PC-9 (cell line): ENCODE measurements around the gene NSMCE4A.

Experiments used
- EZH2 ChIP-seq: fragments of 200-600 bp; sonication (generic); IDR thresholded peaks from 2 replicates; pipeline ENCODE4 v1.8.0; 2017; ENCODE audit warnings: antibody characterized with exemption, low read depth
- TF ChIP-seq, protein P1 (sequence below): fragments of 200-600 bp; sonication (generic); conservative IDR thresholded peaks from 2 replicates; pipeline ENCODE4 v1.6.1; 2017; ENCODE audit warnings: mixed run types, antibody characterized with exemption, mild to moderate bottlenecking, moderate library complexity

DNA sequence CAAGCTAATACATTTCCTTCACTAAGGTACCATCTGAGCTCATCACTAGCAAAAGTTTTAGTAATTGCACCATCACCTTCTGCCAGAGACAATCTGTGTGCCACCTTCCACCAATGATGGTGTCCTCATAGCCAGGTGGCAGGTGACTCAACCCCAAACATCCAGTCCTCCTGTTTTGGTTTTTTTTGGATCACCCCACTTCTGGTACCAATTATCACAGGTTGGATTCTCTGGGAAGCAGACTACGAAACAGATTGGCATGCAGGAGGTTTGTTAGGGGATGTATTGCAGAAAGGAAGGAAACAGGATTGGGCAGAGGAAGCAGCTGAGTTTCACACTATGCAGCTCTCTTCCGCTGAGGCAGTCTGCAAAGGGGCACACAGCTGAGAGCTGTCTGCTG, 9.4 kb upstream of the NSMCE4A start:
- TF ChIP-seq EZH2: no peak
- TF ChIP-seq, protein P1, sequence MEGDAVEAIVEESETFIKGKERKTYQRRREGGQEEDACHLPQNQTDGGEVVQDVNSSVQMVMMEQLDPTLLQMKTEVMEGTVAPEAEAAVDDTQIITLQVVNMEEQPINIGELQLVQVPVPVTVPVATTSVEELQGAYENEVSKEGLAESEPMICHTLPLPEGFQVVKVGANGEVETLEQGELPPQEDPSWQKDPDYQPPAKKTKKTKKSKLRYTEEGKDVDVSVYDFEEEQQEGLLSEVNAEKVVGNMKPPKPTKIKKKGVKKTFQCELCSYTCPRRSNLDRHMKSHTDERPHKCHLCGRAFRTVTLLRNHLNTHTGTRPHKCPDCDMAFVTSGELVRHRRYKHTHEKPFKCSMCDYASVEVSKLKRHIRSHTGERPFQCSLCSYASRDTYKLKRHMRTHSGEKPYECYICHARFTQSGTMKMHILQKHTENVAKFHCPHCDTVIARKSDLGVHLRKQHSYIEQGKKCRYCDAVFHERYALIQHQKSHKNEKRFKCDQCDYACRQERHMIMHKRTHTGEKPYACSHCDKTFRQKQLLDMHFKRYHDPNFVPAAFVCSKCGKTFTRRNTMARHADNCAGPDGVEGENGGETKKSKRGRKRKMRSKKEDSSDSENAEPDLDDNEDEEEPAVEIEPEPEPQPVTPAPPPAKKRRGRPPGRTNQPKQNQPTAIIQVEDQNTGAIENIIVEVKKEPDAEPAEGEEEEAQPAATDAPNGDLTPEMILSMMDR: no peak
